CD4-positive, alpha-beta T cell (primary cell): ENCODE data around the gene DCUN1D2. TPM values are rescaled to one million over a fixed set of nuclear protein-coding genes. Genes with fewer than 3 reads are reported as not detected.

Experiments used
- ATAC-seq: fragments of 200-7000 bp; cut with Tn5 transposase; one replicate; pipeline ENCODE4 v1.10.0; 2022; ENCODE audit warnings: mild to moderate bottlenecking; ENCODE audit not compliant: poor library complexity
- CTCF ChIA-PET: fragments of 350-600 bp; sonication (Branson Sonifier 250); formaldehyde crosslinking; loops from one replicate; lab custom pipeline; 2021; ENCODE audit warnings: antibody characterized with exemption, inconsistent platforms; lab: Charles Lee
- POLR2A ChIA-PET: fragments of 350-600 bp; sonication (Branson Sonifier 250); formaldehyde crosslinking; loops from one replicate; lab custom pipeline; 2021; ENCODE audit warnings: antibody characterized with exemption, inconsistent platforms; lab: Charles Lee
- DNase-seq, 14 experiments: peaks; one replicate each; pipeline ENCODE4 v3.0.0-alpha.2; 2013 to 2020; ENCODE audit warnings: mixed read lengths in 2 of 14
- H3K27ac ChIP-seq, 2 donors: one replicate each; pipeline versions ENCODE4 v1.5.1 to v1.7.0; 2013; ENCODE audit warnings: low read length in 2 of 2, low read depth in 1 of 2, mild to moderate bottlenecking in 1 of 2
- H3K27me3 ChIP-seq, 2 experiments: 1 replicate in 1 of 2; 2 replicates in 1 of 2; pipeline versions ENCODE4 v1.6.1 to v1.7.0; 2013; ENCODE audit warnings: low read length in 2 of 2, control low read depth in 1 of 2, mild to moderate bottlenecking in 1 of 2, moderate library complexity in 1 of 2; ENCODE audit not compliant: insufficient read depth in 2 of 2, control insufficient read depth in 1 of 2
- H3K36me3 ChIP-seq: one replicate; pipeline ENCODE4 v1.6.1; 2013; ENCODE audit warnings: low read length, control low read depth; ENCODE audit not compliant: insufficient read depth
- H3K4me1 ChIP-seq: one replicate; pipeline ENCODE4 v1.6.1; 2013; ENCODE audit warnings: low read length, control low read depth; ENCODE audit not compliant: insufficient read depth
- H3K4me3 ChIP-seq: one replicate; pipeline ENCODE4 v1.5.1; 2013; ENCODE audit warnings: mild to moderate bottlenecking, low read length, moderate library complexity
- H3K9me3 ChIP-seq, 2 experiments: 1 replicate in 1 of 2; 2 replicates in 1 of 2; pipeline versions ENCODE4 v1.6.1 to v1.7.0; 2013; ENCODE audit warnings: low read length in 2 of 2, mild to moderate bottlenecking in 2 of 2, control low read depth in 1 of 2, moderate library complexity in 1 of 2; ENCODE audit not compliant: control insufficient read depth in 1 of 2, insufficient read depth in 1 of 2
- H3K27ac Mint-ChIP-seq: one replicate; pipeline ENCODE4 v1.8.0; 2020; ENCODE audit warnings: mixed read lengths
- H3K27me3 Mint-ChIP-seq: one replicate; pipeline ENCODE4 v1.8.0; 2021; ENCODE audit warnings: mixed read lengths
- H3K36me3 Mint-ChIP-seq: one replicate; pipeline ENCODE4 v1.8.0; 2021; ENCODE audit warnings: low read depth, mixed read lengths
- H3K4me1 Mint-ChIP-seq: one replicate; pipeline ENCODE4 v1.8.0; 2021; ENCODE audit warnings: low read depth, mixed read lengths
- H3K4me3 Mint-ChIP-seq: one replicate; pipeline ENCODE4 v1.8.0; 2020; ENCODE audit warnings: mild to moderate bottlenecking, mixed read lengths
- H3K9me3 Mint-ChIP-seq: one replicate; pipeline ENCODE4 v1.8.0; 2020; ENCODE audit warnings: mixed read lengths
- CTCF ChIP-seq: fragments of 200-600 bp; IDR thresholded peaks from one replicate; pipeline ENCODE4 v1.8.0; 2022; ENCODE audit warnings: antibody characterized with exemption, mild to moderate bottlenecking
- intact Hi-C, 2 experiments: fragments of 100-400 bp; cut with DNase I in 1 of 2; cut with micrococcal nuclease in 1 of 2; formaldehyde crosslinking; loops; one replicate each; pipeline versions ENCODE4 v1.15.1 to v1.9.0; 2023 to 2025; cut with DNase I, micrococcal nuclease
- total RNA-seq, 174 experiments: library from RNA in 2 of 174; stranded (reverse) in 2 of 174; gene quantifications; one replicate each; pipeline ENCODE4 v1.2.3 and lab custom pipeline; 2021 to 2026

DCUN1D2 gene
- total RNA-seq, 2 experiments from 2014 or later: 16.2 to 18.9 TPM

- H3K27me3 Mint-ChIP-seq: peaks cover 12% of the 10 kb centered on the region
- CTCF ChIA-PET: no interaction called here
- ATAC-seq (no peak), DNase-seq (peak in 1 of 14 experiments; percentile 16)
- H3K27ac Mint-ChIP-seq: no peak overlapping the region
- H3K4me1 Mint-ChIP-seq: no peaks in the 10 kb centered on the region
- intact Hi-C loops: no loop called here
- no peaks in the 10 kb centered on the region for H3K4me1 ChIP-seq
- no peak overlapping the region for H3K4me3 ChIP-seq
- POLR2A ChIA-PET: no interaction called here
- no peaks in the 10 kb centered on the region for H3K9me3 Mint-ChIP-seq
- no peak overlapping the region for H3K4me3 Mint-ChIP-seq
- H3K27ac ChIP-seq: no peak overlapping the region
- no peaks in the 10 kb centered on the region for H3K27me3 ChIP-seq
- H3K36me3 ChIP-seq: no peaks in the 10 kb centered on the region
- peaks cover 0 to 16% of the 10 kb centered on the region in 2 experiments for H3K9me3 ChIP-seq
- no peak for TF ChIP-seq CTCF
- H3K36me3 Mint-ChIP-seq: no peaks in the 10 kb centered on the region
These were observed 82.7 kb downstream of the DCUN1D2 start for GRCh38 chr13:113407531-113408393.

- H3K4me1 ChIP-seq: no peaks in the 10 kb centered on the region
- no peaks in the 10 kb centered on the region for H3K36me3 Mint-ChIP-seq
These were observed 83.4 kb downstream of the DCUN1D2 start for GRCh38 chr13:113407103-113407530.

More at GRCh38 chr13:113407103-113407530, 83.4 kb downstream of the DCUN1D2 start:
- intact Hi-C loops: no loop called here
- Mint-ChIP-seq H3K27ac (no peak overlapping the region), H3K9me3 (no peaks in the 10 kb centered on the region), H3K4me3 (no peak overlapping the region), H3K27me3 (peaks cover 12% of the 10 kb centered on the region), H3K4me1 (no peaks in the 10 kb centered on the region)
- DNase-seq: peak in 1 of 14 experiments; percentile 11
- no peak for ATAC-seq
- POLR2A ChIA-PET: no interaction called here
- Histone ChIP-seq H3K27ac (no peak overlapping the region), H3K27me3 (no peaks in the 10 kb centered on the region), H3K4me3 (no peak overlapping the region), H3K9me3 (peaks cover 0 to 10% of the 10 kb centered on the region in 2 experiments), H3K36me3 (no peaks in the 10 kb centered on the region)
- no peak for TF ChIP-seq CTCF
- CTCF ChIA-PET: no interaction called here
